Stomach smooth muscle (tissue), 2 donors: ENCODE results near the gene OVOL2.
"Not testable (repeated sequence)": the region's sequence is repeated elsewhere in the genome, so short reads cannot be mapped to it uniquely, and the experiment has no call there.

Experiments
- H3K27ac ChIP-seq: one replicate; pipeline ENCODE4 v1.7.0; 2013; ENCODE audit warnings: mild to moderate bottlenecking, low read length, inconsistent platforms
- H3K27me3 ChIP-seq, 2 donors: one replicate each; pipeline ENCODE4 v1.7.0; 2013; ENCODE audit warnings: low read length in 2 of 2; ENCODE audit not compliant: insufficient read depth in 2 of 2, control insufficient read depth in 1 of 2
- H3K36me3 ChIP-seq, 2 donors: one replicate each; pipeline ENCODE4 v1.7.0; 2013; ENCODE audit warnings: low read length in 2 of 2; ENCODE audit not compliant: control insufficient read depth in 2 of 2, insufficient read depth in 2 of 2
- H3K4me1 ChIP-seq: one replicate; pipeline ENCODE4 v1.7.0; 2013; ENCODE audit warnings: low read length; ENCODE audit not compliant: control insufficient read depth, insufficient read depth
- H3K4me3 ChIP-seq, 2 donors: one replicate each; pipeline ENCODE4 v1.7.0; 2013; ENCODE audit warnings: low read length in 2 of 2
- H3K9ac ChIP-seq, 2 donors: one replicate each; pipeline ENCODE4 v1.7.0; 2013; ENCODE audit warnings: low read length in 2 of 2, mild to moderate bottlenecking in 1 of 2
- H3K9me3 ChIP-seq, 2 donors: one replicate each; pipeline ENCODE4 v1.7.0; 2013; ENCODE audit warnings: low read length in 2 of 2; ENCODE audit not compliant: control insufficient read depth in 2 of 2
- donor health status: healthy.
- donor health status: Pancreatic carcinoma.

Gene OVOL2

DNA sequence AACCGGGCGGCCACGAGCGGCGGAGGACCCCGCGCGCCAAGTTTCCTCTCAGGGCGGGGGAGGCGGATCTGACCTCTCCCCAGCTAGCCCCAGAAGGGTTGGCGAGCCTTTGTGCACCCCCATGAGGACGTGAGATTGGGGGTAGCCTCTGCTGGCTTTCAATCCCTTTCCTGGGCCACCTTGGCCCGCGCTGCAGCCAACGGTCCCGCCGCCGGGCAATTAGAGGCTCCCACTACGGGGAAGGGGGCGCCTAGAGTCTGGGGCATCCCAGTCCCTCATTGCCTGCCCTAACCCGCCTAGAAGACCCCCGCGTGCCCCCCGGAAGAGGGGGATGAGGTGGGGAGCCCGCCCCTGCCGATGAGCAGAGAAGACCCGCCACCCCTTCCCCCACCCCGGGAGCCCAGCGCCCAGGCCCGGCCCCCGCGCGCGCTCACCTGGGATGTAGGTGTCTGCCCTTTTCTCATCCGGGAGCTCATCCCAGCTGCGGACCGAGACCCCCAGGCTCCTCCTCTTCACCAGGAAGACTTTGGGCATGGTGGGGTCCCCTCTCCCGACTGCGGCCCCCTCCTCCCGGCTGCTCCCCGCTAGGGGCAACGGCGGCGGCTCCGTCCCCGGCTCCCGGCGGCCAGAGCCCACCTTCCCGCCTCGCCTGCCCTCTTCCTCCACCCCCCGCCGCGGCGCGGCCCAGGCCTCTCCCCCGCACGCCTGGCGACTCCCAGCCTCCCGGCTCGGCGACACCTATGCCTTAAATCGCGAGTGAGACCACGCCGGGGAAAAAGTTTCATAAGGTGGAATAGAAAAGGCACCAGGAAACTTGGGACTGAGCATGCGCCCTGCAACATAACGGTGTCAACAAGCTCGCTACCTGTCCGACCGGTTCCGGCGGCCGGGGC is at the start of gene OVOL2:
OVOL2 (minus strand) TSS at position 816 of the 893 bp plus-strand sequence; CDS start at position 534, 282 bp downstream.
- Histone ChIP-seq H3K36me3 (no peaks in the 10 kb centered on the region), H3K27me3 (peaks cover 46 to 61% of the 10 kb centered on the region in 2 donors), H3K4me1 (peaks cover 23% of the 10 kb centered on the region), H3K27ac (no peak within 1 kb of the TSS), H3K4me3 (peak within 1 kb of the TSS; percentile 35 to 64), H3K9me3 (peaks cover 0 to 3% of the 10 kb centered on the region in 2 donors), H3K9ac (no peak within 1 kb of the TSS)

DNA sequence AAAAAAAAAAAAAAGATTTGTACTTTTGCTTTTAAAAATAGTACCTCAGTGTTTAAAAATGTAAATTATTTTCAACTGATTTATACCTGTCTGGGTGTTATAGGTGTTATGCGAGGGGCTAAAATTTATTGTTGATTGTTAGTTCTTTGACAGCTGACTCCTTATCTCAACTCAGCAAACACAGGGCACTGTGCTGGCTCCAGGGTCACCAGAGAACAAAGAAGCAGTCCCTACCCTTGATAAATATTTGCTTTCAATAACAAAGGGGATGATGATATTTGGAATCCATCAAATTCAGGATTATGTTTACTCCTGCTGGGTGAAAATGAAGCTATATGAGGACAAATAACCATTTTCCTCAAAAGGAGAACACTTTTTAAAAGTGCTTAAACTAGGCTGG is 45.8 kb upstream of the OVOL2 start:
- no peaks in the 10 kb centered on the region for H3K9me3 ChIP-seq
- no peak overlapping the region for H3K4me3 ChIP-seq
- H3K27me3 ChIP-seq = no peaks in the 10 kb centered on the region
- no peaks in the 10 kb centered on the region for H3K36me3 ChIP-seq
- H3K9ac ChIP-seq = no peak overlapping the region
- H3K4me1 ChIP-seq = no peaks in the 10 kb centered on the region
- no peak overlapping the region for H3K27ac ChIP-seq

DNA sequence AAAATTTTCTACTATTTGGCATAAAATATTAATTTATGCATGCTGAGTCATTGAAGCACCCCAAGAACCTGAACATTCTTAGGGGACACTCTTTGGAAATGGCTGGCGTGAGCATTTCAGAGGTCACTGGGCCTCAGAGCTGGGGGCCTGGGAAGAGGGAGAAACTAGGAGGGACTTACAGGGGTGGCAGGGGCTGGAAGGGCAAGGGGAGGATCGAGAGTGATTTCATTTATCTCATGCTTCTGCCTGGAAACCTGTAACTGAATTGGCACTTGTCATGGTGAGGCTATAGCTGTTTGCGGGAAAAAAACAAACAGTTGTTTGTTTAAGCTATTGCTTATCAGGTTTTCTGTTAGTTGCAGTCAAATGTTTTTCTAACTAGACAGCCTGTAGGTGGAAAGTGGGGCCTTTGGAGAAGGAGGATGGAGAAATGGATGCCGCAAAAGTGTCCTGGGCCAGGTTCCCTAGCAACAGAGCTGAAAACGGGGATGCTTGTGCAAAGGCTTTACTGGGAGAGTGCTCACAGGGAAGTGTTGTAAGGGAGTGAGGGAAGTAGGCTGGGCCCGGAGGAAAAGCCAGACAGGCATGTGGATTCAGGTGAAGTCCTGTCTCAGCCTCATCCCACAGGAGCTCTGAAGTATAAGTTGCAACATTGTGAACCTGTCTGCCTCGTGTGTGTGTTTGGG is 43.6 kb upstream of the OVOL2 start:
- Histone ChIP-seq H3K4me1 (no peaks in the 10 kb centered on the region), H3K4me3 (no peak overlapping the region), H3K9ac (no peak overlapping the region), H3K27me3 (no peaks in the 10 kb centered on the region), H3K27ac (no peak overlapping the region), H3K9me3 (no peaks in the 10 kb centered on the region), H3K36me3 (no peaks in the 10 kb centered on the region)

DNA sequence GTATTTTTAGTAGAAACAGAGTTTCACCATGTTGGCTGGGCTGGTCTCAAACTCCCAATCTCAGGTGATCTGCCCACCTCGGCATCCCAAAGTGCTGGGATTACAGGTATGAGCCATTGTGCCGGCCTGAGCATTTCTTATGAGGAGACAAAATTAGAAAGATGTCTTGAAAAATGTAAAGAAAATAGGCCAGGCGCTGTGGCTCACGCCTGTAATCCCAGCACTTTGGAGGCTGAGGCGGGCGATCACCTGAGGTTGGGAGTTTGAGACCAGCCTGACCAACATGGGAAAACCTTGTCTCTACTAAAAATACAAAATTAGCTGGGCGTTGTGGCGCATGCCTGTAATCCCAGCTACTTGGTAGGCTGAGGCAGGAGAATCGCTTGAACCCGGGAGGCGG is 42.9 kb upstream of the OVOL2 start:
- not testable (repeated sequence) for H3K36me3 ChIP-seq, H3K27me3 ChIP-seq, H3K9ac ChIP-seq, H3K9me3 ChIP-seq, H3K4me3 ChIP-seq, H3K27ac ChIP-seq, H3K4me1 ChIP-seq

DNA sequence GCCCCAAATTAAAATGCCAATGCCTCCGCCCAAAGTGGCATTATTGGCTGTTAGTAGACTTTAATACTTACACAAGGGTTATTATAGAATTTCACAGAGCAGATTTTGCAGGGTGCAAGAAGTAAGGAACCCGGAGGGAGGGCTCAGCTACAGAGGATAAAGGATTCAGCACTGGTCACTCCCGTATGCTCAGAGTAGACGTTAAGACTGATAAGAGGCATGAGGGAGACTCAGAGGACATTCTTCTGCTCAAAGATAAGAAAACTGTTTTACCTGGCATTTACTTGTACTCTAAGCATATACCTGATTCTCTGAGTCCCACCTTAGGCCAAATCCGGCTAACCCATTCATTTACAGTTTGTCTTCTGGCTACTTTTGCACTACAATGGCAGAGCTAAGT is 36.5 kb upstream of the OVOL2 start:
- H3K36me3 ChIP-seq = no peaks in the 10 kb centered on the region
- no peaks in the 10 kb centered on the region for H3K9me3 ChIP-seq
- no peak overlapping the region for H3K4me3 ChIP-seq

DNA sequence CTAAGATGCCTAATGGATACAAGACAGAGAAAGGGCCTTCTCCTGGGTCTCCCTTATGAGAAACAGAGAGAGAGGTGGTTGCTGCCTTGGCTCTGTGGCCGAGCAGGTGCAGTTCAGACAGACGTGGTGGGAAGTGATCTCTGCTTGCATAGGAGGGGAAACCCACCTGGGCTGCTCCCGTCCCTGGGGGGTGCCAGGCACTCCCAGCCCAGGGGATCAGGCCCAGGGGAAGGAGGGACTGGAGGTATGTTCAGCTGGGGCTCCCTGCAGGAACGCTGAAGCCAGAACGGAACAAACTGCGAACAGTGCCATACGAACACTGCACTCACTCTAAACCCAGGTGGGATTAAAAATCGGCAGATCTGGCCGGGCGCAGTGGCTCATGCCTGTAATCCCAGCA is 35.7 kb upstream of the OVOL2 start:
- Histone ChIP-seq H3K27ac (no peak overlapping the region), H3K4me3 (no peak overlapping the region), H3K36me3 (no peaks in the 10 kb centered on the region), H3K27me3 (peaks cover 0 to 3% of the 10 kb centered on the region in 2 donors), H3K9ac (no peak overlapping the region), H3K9me3 (no peaks in the 10 kb centered on the region), H3K4me1 (no peaks in the 10 kb centered on the region)

More for the DNA sequence above, 36.5 kb upstream of the OVOL2 start:
- Histone ChIP-seq H3K9ac (no peak overlapping the region), H3K27me3 (peaks cover 0 to 3% of the 10 kb centered on the region in 2 donors), H3K4me1 (no peaks in the 10 kb centered on the region), H3K27ac (no peak overlapping the region)

DNA sequence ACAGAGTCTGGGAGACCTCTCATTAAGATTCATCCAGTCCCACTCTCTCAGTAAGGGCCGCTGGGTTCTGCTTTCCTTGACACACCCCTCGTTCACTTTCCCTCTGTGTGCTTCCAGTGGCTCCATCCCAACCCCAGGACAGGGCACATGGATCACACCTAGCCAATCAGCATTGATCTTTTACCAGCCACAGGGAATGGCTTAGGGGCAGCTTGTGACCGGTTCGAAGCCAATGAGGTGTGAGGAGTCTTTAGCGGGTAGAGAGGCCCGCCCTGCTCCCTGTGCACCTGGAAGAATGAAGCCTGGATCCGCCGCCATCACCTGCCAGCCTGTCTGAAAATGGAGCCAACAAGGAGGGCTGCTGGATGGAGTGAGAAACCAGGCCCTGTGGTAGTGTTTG is 35.2 kb upstream of the OVOL2 start:
- Histone ChIP-seq H3K4me1 (no peaks in the 10 kb centered on the region), H3K9me3 (no peaks in the 10 kb centered on the region), H3K9ac (no peak overlapping the region), H3K36me3 (no peaks in the 10 kb centered on the region), H3K27me3 (peaks cover 0 to 3% of the 10 kb centered on the region in 2 donors), H3K27ac (no peak overlapping the region), H3K4me3 (no peak overlapping the region)

DNA sequence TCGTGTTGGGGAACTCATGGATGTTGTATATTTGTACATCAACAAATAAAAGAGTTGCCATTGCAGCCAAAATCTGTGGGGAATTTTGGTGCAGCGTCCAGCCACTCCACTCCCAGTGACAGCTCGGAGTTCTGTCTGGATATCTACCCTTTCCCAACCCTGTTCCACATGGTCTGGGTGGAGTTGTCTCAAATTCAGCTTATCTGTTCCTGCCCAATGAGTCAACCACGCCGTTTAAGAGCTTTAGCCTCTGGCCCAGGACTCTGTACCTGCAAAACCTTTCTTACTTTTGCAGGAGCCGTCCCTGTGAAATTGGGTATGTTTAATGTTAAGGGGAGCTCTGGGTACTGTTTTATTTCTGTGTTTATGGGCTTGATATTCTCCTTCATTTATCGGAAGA is 33.9 kb upstream of the OVOL2 start:
- Histone ChIP-seq H3K9me3 (no peaks in the 10 kb centered on the region), H3K9ac (no peak overlapping the region), H3K27me3 (peaks cover 0 to 3% of the 10 kb centered on the region in 2 donors), H3K4me3 (no peak overlapping the region), H3K27ac (no peak overlapping the region), H3K4me1 (no peaks in the 10 kb centered on the region), H3K36me3 (no peaks in the 10 kb centered on the region)

DNA sequence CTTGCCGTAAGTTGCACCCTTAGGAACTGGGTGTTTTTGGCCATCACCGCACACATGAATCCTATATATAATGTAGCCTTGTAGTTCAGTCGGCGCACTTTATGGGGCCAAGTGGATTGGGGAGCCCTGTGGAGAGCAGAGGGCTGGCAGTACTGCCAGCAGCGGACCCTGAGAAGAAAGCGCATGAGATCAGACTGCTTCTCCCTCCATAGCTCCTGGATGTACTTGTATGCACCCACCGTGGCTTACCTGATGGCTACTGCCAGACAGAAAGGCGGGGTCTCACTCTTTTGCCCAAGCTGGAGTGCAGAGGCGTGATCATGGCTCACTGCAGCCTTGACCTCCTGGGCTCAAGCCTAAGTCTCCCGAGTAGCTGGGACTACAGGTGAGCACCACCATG is 32.8 kb upstream of the OVOL2 start:
- H3K27ac ChIP-seq = no peak overlapping the region
- no peaks in the 10 kb centered on the region for H3K36me3 ChIP-seq
- peaks cover 0 to 3% of the 10 kb centered on the region in 2 donors for H3K27me3 ChIP-seq
- H3K9ac ChIP-seq = no peak overlapping the region
- no peak overlapping the region for H3K4me3 ChIP-seq
- no peaks in the 10 kb centered on the region for H3K9me3 ChIP-seq
- H3K4me1 ChIP-seq = no peaks in the 10 kb centered on the region

DNA sequence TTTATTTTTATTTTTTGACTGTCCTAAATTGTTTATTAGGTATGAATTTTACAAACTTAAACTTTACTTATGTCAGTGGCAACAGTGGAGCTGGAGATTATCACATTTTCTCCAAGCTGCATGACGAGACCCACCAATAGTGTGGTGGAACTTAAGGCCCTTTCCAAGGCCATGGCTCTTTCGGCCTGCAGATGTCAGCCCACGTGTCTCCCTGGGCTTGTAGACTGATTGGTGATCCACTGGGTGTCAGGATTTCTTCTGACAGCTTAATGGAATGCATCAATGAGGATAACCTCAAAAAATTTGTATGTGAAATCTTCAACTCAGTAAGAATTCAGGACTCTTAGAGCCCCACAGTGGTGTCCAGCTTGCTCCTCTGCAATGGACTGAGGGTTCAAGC is 32.3 kb upstream of the OVOL2 start:
- H3K36me3 ChIP-seq = no peaks in the 10 kb centered on the region
- H3K27me3 ChIP-seq = peaks cover 0 to 3% of the 10 kb centered on the region in 2 donors
- H3K9ac ChIP-seq = no peak overlapping the region
- H3K4me1 ChIP-seq = no peaks in the 10 kb centered on the region
- no peak overlapping the region for H3K27ac ChIP-seq
- H3K9me3 ChIP-seq = no peaks in the 10 kb centered on the region
- H3K4me3 ChIP-seq = no peak overlapping the region

DNA sequence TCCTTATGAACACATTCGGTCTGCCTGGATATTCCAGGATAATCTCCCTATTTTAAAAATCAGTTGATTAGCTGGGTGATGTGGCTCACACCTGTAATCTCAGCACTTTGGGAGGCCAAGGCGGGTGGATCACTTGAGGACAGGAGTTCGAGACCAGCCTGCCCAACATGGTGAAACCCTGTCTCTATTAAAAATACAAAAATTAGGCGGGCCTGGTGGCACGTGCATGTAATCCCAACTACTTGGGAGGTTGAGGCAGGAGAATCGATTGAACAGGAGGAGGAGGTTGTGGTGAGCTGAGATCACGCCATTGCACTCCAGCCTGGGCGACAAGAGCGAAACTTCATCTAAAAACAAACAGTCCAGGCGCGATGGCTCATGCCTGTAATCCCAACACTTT is 31.1 kb upstream of the OVOL2 start:
- not testable (repeated sequence) for H3K9me3 ChIP-seq, H3K36me3 ChIP-seq, H3K4me3 ChIP-seq

More for the DNA sequence above, 31.1 kb upstream of the OVOL2 start:
- not testable (repeated sequence) for H3K9ac ChIP-seq, H3K27ac ChIP-seq, H3K27me3 ChIP-seq, H3K4me1 ChIP-seq
